ENCODE results near the gene ACBD7.

The ACBD7 gene

GRCh38 chr10:15059914-15060313, 28.7 kb downstream of the ACBD7 start:
- TF ChIP-seq TCF12 (IDR thresholded peaks at IDR 0.05; ENCODE audit: low read depth): no peak
- TF ChIP-seq NFIC (IDR thresholded peaks at IDR 0.05): no peak
- no peak for TF ChIP-seq CREB1 (IDR thresholded peaks at IDR 0.05; ENCODE audit: low read depth)
- no peak for TF ChIP-seq TEAD4 (IDR thresholded peaks at IDR 0.05)
- no peak for TF ChIP-seq YY1 (IDR thresholded peaks at IDR 0.05; ENCODE audit: low read depth)
- TF ChIP-seq TAF1 (IDR thresholded peaks at IDR 0.05; ENCODE audit: low read depth): no peak
- TF ChIP-seq CEBPB (IDR thresholded peaks at IDR 0.05): no peak
- TF ChIP-seq RAD21 (IDR thresholded peaks at IDR 0.05; ENCODE audit: low read depth): no peak
- TF ChIP-seq REST (IDR thresholded peaks at IDR 0.05; ENCODE audit: low read depth): no peak
- TF ChIP-seq EGR1 (IDR thresholded peaks at IDR 0.05): no peak
- TF ChIP-seq ZBTB7A (IDR thresholded peaks at IDR 0.05; ENCODE audit: low read depth): no peak
- no peak for TF ChIP-seq MAX (IDR thresholded peaks at IDR 0.05)
- no peak for TF ChIP-seq USF1 (IDR thresholded peaks at IDR 0.05)
- TF ChIP-seq FOXM1 (IDR thresholded peaks at IDR 0.05; ENCODE audit: borderline replicate concordance, low read depth): no peak
- no peak for TF ChIP-seq EP300 (IDR thresholded peaks at IDR 0.05; ENCODE audit: borderline replicate concordance)

- TF ChIP-seq RAD21 (IDR thresholded peaks at IDR 0.05; ENCODE audit: low read depth): no peak
- no peak for TF ChIP-seq TEAD4 (IDR thresholded peaks at IDR 0.05)
- no peak for TF ChIP-seq FOXM1 (IDR thresholded peaks at IDR 0.05; ENCODE audit: borderline replicate concordance, low read depth)
- TF ChIP-seq EGR1 (IDR thresholded peaks at IDR 0.05): no peak
- TF ChIP-seq CREB1 (IDR thresholded peaks at IDR 0.05; ENCODE audit: low read depth): no peak
- no peak for TF ChIP-seq YY1 (IDR thresholded peaks at IDR 0.05; ENCODE audit: low read depth)
- no peak for TF ChIP-seq REST (IDR thresholded peaks at IDR 0.05; ENCODE audit: low read depth)
- no peak for TF ChIP-seq NFIC (IDR thresholded peaks at IDR 0.05)
- TF ChIP-seq ZBTB7A (IDR thresholded peaks at IDR 0.05; ENCODE audit: low read depth): no peak
Observed at GRCh38 chr10:15058689-15059088, 29.9 kb downstream of the ACBD7 start.

- TF ChIP-seq ZBTB7A (IDR thresholded peaks at IDR 0.05; ENCODE audit: low read depth) (no peak), CREB1 (IDR thresholded peaks at IDR 0.05; ENCODE audit: low read depth) (no peak), USF1 (IDR thresholded peaks at IDR 0.05) (no peak)
Observed at GRCh38 chr10:15053061-15053460, 35.5 kb downstream of the ACBD7 start.

- TF ChIP-seq FOXM1 (IDR thresholded peaks at IDR 0.05; ENCODE audit: borderline replicate concordance, low read depth): no peak
- no peak for TF ChIP-seq NFIC (IDR thresholded peaks at IDR 0.05)
- no peak for TF ChIP-seq EGR1 (IDR thresholded peaks at IDR 0.05)
- no peak for TF ChIP-seq USF1 (IDR thresholded peaks at IDR 0.05)
- no peak for TF ChIP-seq TCF12 (IDR thresholded peaks at IDR 0.05; ENCODE audit: low read depth)
- no peak for TF ChIP-seq ZBTB7A (IDR thresholded peaks at IDR 0.05; ENCODE audit: low read depth)
- no peak for TF ChIP-seq MAX (IDR thresholded peaks at IDR 0.05)
- no peak for TF ChIP-seq CREB1 (IDR thresholded peaks at IDR 0.05; ENCODE audit: low read depth)
- no peak for TF ChIP-seq CEBPB (IDR thresholded peaks at IDR 0.05)
- TF ChIP-seq TAF1 (IDR thresholded peaks at IDR 0.05; ENCODE audit: low read depth): no peak
Observed at GRCh38 chr10:15052121-15052520, 36.5 kb downstream of the ACBD7 start.

GRCh38 chr10:15049533-15049932, 39.0 kb downstream of the ACBD7 start:
- TF ChIP-seq RAD21 (IDR thresholded peaks at IDR 0.05; ENCODE audit: low read depth) (no peak), REST (IDR thresholded peaks at IDR 0.05; ENCODE audit: low read depth) (no peak), EGR1 (IDR thresholded peaks at IDR 0.05) (no peak), NFIC (IDR thresholded peaks at IDR 0.05) (no peak), YY1 (IDR thresholded peaks at IDR 0.05; ENCODE audit: low read depth) (no peak), CREB1 (IDR thresholded peaks at IDR 0.05; ENCODE audit: low read depth) (no peak), EP300 (IDR thresholded peaks at IDR 0.05; ENCODE audit: borderline replicate concordance) (no peak)
